NCI-H1105 (cell line): Measurements from ENCODE around the gene DMKN.
A peak's percentile ranks its signal among the peaks of the same experiment; 100 is the strongest.
"Not testable (repeated sequence)": the region's sequence is repeated elsewhere in the genome, so short reads cannot be mapped to it uniquely, and the experiment has no call there.

Experiments
- DNase-seq: peaks from one replicate; lab custom pipeline; 2025; lab: John Stamatoyannopoulos, UW

DMKN gene

GRCh38 chr19:35461788-35462187, 51.7 kb downstream of the DMKN start:
- DNase-seq = not testable (repeated sequence)

DNA sequence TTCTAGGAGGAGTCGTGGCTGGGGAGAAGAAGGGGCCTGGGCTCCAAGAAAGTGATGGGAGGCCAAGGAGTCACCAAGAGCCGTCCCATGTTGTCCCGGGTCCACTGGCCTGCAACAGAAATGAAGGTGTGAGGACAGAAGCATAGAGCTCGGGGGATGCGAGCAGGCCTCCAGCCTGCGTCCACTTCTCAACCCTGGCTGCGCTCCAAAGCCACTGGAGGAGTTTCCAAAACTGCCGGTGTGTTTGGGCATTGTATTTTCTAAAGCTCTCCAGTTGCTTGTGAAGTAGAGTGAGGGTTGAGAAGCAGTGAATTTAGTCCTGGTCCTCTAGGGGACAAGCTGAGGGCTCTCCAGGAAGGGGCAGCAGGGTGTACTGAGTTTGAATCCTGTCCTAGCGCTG, 52.4 kb downstream of the DMKN start:
- no peak for DNase-seq

- no peak for DNase-seq
Observed at GRCh38 chr19:35460608-35461007, 52.8 kb downstream of the DMKN start.

GRCh38 chr19:35459414-35460082, 53.9 kb downstream of the DMKN start:
- no peak for DNase-seq

- no peak for DNase-seq
Observed at GRCh38 chr19:35458731-35459391, 54.6 kb downstream of the DMKN start.

GRCh38 chr19:35458192-35458591, 55.3 kb downstream of the DMKN start:
- no peak for DNase-seq

GRCh38 chr19:35457173-35457572, 56.3 kb downstream of the DMKN start:
- no peak for DNase-seq

DNA sequence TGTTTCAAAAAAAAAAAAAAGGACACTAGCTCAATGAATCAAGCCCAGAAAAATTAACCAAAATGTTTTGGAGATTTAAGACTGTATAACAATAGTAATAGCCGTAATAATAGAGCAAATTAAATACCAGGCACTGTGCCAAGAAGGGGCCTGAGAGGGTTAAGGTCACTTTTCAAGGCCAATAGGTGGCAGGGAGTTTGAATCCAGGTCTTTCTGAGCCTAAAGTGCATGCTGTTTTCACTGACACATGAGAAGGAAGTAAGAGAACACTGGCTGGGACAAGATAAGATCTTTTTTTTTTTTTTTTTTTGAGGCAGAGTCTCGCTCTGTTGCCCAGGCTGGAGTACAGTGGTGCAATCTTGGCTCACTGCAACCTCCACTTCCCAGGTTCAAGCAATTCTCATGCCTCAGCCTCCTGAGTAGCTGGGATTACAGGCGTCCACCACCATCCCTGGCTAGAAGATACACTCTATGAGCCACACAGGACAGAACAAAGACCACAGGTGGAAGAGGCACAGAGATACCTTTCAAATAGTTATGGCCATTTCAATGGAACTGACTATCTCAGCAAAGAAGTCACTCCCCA, 57.7 kb downstream of the DMKN start:
- DNase-seq = no peak

DNA sequence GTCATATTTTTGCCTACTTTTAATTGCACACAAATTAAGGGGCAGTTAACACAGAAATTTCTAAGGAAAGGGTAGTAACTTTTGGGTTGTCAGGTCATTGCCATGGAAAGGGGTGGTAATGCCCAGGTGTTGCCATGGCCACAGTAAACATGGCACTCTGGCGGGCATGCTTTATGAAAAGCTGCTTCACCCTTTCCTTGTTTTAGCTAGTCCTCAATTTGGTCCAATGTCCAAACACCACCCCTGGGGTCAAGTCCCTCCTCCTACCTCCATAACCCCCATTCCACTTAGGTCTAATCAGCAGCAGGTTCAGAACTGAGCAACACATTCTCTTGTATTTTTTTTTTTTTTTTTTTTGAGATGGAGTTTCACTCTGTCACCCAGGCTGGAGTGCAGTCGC, 58.8 kb downstream of the DMKN start:
- DNase-seq = no peak

- no peak for DNase-seq
Observed at GRCh38 chr19:35451338-35452096, 61.9 kb downstream of the DMKN start.

GRCh38 chr19:35449359-35450043, 63.9 kb downstream of the DMKN start:
- peak; percentile 64 for DNase-seq

- no peak for DNase-seq
Observed at GRCh38 chr19:35447606-35448469, 65.6 kb downstream of the DMKN start, which contains the start of gene FFAR2. Gene FFAR2, plus strand, starts transcription at chr19:35448257. Its CDS starts 1,458 bp downstream, at chr19:35449715.
